IPS-11a (cell line): ENCODE measurements around the gene TANGO2.

Experiments
- H3K4me3 ChIP-seq: one replicate; pipeline ENCODE4 v1.5.1; 2013; ENCODE audit warnings: low read depth, low read length, control low read depth

Gene TANGO2

GRCh38 chr22:20011123-20011992 is 9.6 kb upstream of the TANGO2 start:
- no peak overlapping the region for H3K4me3 ChIP-seq

GRCh38 chr22:20011993-20012740 is 8.7 kb upstream of the TANGO2 start:
- H3K4me3 ChIP-seq = no peak overlapping the region

- H3K4me3 ChIP-seq = no peak overlapping the region
These were observed 8.1 kb upstream of the TANGO2 start for GRCh38 chr22:20012741-20013331.

GRCh38 chr22:20013382-20013871 is 7.5 kb upstream of the TANGO2 start:
- H3K4me3 ChIP-seq = no peak overlapping the region

- no peak overlapping the region for H3K4me3 ChIP-seq
These were observed 6.3 kb upstream of the TANGO2 start for GRCh38 chr22:20014526-20015186.

GRCh38 chr22:20015187-20015625 is 5.7 kb upstream of the TANGO2 start:
- no peak overlapping the region for H3K4me3 ChIP-seq

GRCh38 chr22:20015971-20016733 is 4.8 kb upstream of the TANGO2 start:
- peak overlapping the region; percentile 58 for H3K4me3 ChIP-seq

- peak within 1 kb of the TSS; percentile 67 for H3K4me3 ChIP-seq
These were observed 3.9 kb upstream of the TANGO2 start, which contains the start of gene ARVCF for GRCh38 chr22:20016734-20017621. Gene ARVCF, minus strand, starts transcription at chr22:20016823. Its CDS starts 26,029 bp downstream, at chr22:19990794.

GRCh38 chr22:20017622-20017958 is 3.3 kb upstream of the TANGO2 start:
- H3K4me3 ChIP-seq = no peak overlapping the region

GRCh38 chr22:20018001-20018400 is 2.9 kb upstream of the TANGO2 start:
- no peak overlapping the region for H3K4me3 ChIP-seq

- no peak overlapping the region for H3K4me3 ChIP-seq
These were observed 1.0 kb upstream of the TANGO2 start for GRCh38 chr22:20019661-20020532.

GRCh38 chr22:20021196-20022181 is 579 bp downstream of the TANGO2 start:
- peak overlapping the region; percentile 73 for H3K4me3 ChIP-seq

GRCh38 chr22:20022231-20022977 is 1.5 kb downstream of the TANGO2 start:
- H3K4me3 ChIP-seq = no peak overlapping the region

- H3K4me3 ChIP-seq = no peak overlapping the region
These were observed 2.2 kb downstream of the TANGO2 start for GRCh38 chr22:20022978-20023613.

GRCh38 chr22:20024225-20024624 is 3.3 kb downstream of the TANGO2 start:
- no peak overlapping the region for H3K4me3 ChIP-seq
